Measurements from ENCODE around the gene SPART.

The SPART gene

GRCh38 chr13:36374063-36374462 lies 27.9 kb upstream of the SPART start:
- DNase-seq (ENCODE audit: low spot score) = no peak
- TF ChIP-seq CTCF (conservative IDR thresholded peaks at IDR 0.05; ENCODE audit: low read depth) = no peak
- CTCF ChIA-PET = interaction anchor here (0.6 to 0.7 kb wide), 2 partner anchors 54 to 296 kb away, joined by 3 read pairs; no protein-coding TSS in a partner anchor
- H3K27ac ChIP-seq = no peak overlapping the region
- POLR2A ChIA-PET (ENCODE audit: low non-redundant PET) = no interaction called here

GRCh38 chr13:36371185-36371584 lies 25.0 kb upstream of the SPART start:
- ChIA-PET POLR2A (ENCODE audit: low non-redundant PET) (no interaction called here), CTCF (no interaction called here)
- H3K27ac ChIP-seq = no peak overlapping the region
- DNase-seq (ENCODE audit: low spot score) = no peak
- TF ChIP-seq CTCF (conservative IDR thresholded peaks at IDR 0.05; ENCODE audit: low read depth) = no peak

GRCh38 chr13:36370108-36370429 lies 23.9 kb upstream of the SPART start:
- ChIA-PET CTCF (no interaction called here), POLR2A (ENCODE audit: low non-redundant PET) (interaction anchor here (0.7 kb wide), 1 partner anchor 11 kb away, joined by 4 read pairs; no protein-coding TSS in a partner anchor)
- DNase-seq (ENCODE audit: low spot score) = no peak
- no peak overlapping the region for H3K27ac ChIP-seq
- no peak for TF ChIP-seq CTCF (conservative IDR thresholded peaks at IDR 0.05; ENCODE audit: low read depth)

- no peak overlapping the region for H3K27ac ChIP-seq
- DNase-seq (ENCODE audit: low spot score) = no peak
- ChIA-PET POLR2A (ENCODE audit: low non-redundant PET) (no interaction called here), CTCF (interaction anchor here (1.4 kb wide), 1 partner anchor 22 kb away, joined by 4 read pairs; no protein-coding TSS in a partner anchor)
- no peak for TF ChIP-seq CTCF (conservative IDR thresholded peaks at IDR 0.05; ENCODE audit: low read depth)
Measured at GRCh38 chr13:36369268-36370107, 23.3 kb upstream of the SPART start.

GRCh38 chr13:36366031-36366430 lies 19.8 kb upstream of the SPART start:
- no peak for DNase-seq (ENCODE audit: low spot score)
- no peak for TF ChIP-seq CTCF (conservative IDR thresholded peaks at IDR 0.05; ENCODE audit: low read depth)
- no peak overlapping the region for H3K27ac ChIP-seq
- ChIA-PET POLR2A (ENCODE audit: low non-redundant PET) (no interaction called here), CTCF (no interaction called here)

GRCh38 chr13:36363366-36363863 lies 17.2 kb upstream of the SPART start:
- TF ChIP-seq CTCF (conservative IDR thresholded peaks at IDR 0.05; ENCODE audit: low read depth) = no peak
- H3K27ac ChIP-seq = no peak overlapping the region
- DNase-seq (ENCODE audit: low spot score) = no peak
- ChIA-PET CTCF (interaction anchor here (0.5 kb wide), 1 partner anchor 76 kb away, joined by 3 read pairs; no protein-coding TSS in a partner anchor), POLR2A (ENCODE audit: low non-redundant PET) (no interaction called here)
